Cerebellar nuclear complex (tissue), 1 donor: ENCODE results near the gene ARSG.
"Not testable (repeated sequence)": the region's sequence is repeated elsewhere in the genome, so short reads cannot be mapped to it uniquely, and the experiment has no call there.

Source experiments
- DNase-seq, 2 experiments: peaks; one replicate each; lab custom pipeline; 2025; lab: John Stamatoyannopoulos, UW

Gene ARSG

DNA sequence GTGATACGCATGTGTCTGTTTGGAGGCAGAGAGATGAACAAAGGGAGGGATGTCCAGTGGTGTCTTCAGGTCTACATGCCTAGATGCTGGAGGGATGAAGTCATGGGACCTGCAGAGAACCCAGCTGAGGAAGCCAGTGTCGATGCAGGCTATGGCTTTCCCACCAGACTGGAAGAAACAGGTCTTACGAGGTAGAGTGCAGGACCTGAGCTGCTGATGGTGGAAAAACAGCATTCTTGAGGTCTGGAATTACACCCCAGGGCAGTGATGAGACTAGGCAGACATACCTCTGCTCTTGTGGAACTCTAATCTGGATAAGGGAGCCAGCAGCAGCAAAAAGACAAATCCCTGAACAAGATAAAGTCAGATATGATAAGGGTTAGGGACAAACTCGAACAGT lies 37.4 kb downstream of the ARSG start:
- no peak for DNase-seq

GRCh38 chr17:68329331-68329730 lies 38.0 kb downstream of the ARSG start:
- no peak for DNase-seq

- DNase-seq = not testable (repeated sequence)
Observed at GRCh38 chr17:68331932-68332331, 40.6 kb downstream of the ARSG start.

GRCh38 chr17:68334393-68334792 lies 43.1 kb downstream of the ARSG start:
- DNase-seq = no peak

GRCh38 chr17:68341482-68341881 lies 50.2 kb downstream of the ARSG start:
- no peak for DNase-seq

GRCh38 chr17:68343976-68344375 lies 52.7 kb downstream of the ARSG start:
- no peak for DNase-seq

- no peak for DNase-seq
Observed at GRCh38 chr17:68344701-68345136, 53.4 kb downstream of the ARSG start.

- DNase-seq = no peak
Observed at GRCh38 chr17:68346448-68346847, 55.2 kb downstream of the ARSG start.

- no peak for DNase-seq
Observed at GRCh38 chr17:68347380-68347779, 56.1 kb downstream of the ARSG start.

- no peak for DNase-seq
Observed at GRCh38 chr17:68349157-68349556, 57.9 kb downstream of the ARSG start.

- no peak for DNase-seq
Observed at GRCh38 chr17:68351395-68351794, 60.1 kb downstream of the ARSG start.

DNA sequence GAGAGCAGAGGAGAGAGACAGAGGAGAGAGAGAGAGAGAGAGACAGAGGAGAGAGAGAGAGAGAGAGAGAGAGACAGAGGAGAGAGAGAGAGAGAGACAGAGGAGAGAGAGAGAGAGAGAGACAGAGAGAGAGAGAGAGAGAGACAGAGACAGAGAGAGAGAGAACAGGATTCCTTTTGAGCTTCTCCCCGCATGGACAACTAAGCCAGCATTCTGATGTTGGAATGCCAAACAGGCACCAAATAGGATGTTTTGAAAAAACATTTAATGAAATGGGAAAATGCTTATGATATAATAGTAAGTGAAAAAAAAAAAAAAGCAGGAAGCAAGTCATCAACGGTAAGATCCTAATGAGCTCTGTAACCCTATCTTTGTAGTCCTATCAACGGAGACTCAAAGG lies 60.7 kb downstream of the ARSG start:
- DNase-seq = no peak

DNA sequence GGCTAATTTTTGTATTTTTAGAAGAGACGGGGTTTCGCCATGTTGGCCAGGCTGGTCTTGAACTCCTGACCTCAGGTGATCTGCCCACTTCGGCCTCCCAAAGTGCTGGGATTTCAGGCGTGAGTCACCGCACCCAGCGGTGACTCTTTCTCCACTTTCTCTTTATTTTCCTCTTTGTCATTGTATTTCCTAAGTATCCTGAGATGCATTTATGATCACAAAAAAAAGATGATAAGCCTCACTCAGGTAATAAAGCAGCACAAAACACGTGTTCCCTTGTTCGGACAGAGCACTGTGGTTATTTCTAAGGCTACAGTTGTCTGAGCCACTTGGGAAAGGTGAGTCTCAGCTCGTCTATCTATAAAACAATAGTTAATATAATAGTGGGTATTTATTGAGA lies 61.4 kb downstream of the ARSG start:
- DNase-seq = not testable (repeated sequence)

DNA sequence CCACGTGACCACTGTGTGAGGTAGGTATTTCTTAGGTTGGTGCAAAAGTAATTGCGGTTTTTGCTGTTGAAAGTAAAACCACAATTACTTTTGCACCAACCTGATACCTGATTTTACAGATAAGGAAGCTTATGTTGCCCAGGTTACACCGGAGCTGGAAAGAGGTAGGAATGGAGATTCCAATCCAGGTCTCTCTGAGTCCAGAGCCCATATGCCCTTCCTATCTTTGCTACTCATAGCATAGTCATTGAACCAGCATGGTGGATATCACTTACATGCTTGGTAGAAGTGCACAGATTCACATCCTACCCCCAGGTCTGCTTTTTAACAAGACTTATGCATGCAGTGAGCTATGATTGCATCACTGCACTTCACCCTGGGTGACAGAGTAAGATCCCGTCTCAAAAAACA lies 61.8 kb downstream of the ARSG start:
- no peak for DNase-seq

- not testable (repeated sequence) for DNase-seq
Observed at GRCh38 chr17:68354311-68354710, 63.0 kb downstream of the ARSG start.

- not testable (repeated sequence) for DNase-seq
Observed at GRCh38 chr17:68355108-68355507, 63.8 kb downstream of the ARSG start.

GRCh38 chr17:68356520-68356919 lies 65.2 kb downstream of the ARSG start:
- DNase-seq = no peak

- DNase-seq = no peak
Observed at GRCh38 chr17:68356949-68357455, 65.7 kb downstream of the ARSG start.

- no peak for DNase-seq
Observed at GRCh38 chr17:68357886-68358285, 66.6 kb downstream of the ARSG start.

- DNase-seq = no peak
Observed at GRCh38 chr17:68359791-68360535, 68.7 kb downstream of the ARSG start.

- no peak for DNase-seq
Observed at GRCh38 chr17:68365469-68365868, 74.2 kb downstream of the ARSG start.

- DNase-seq = no peak
Observed at GRCh38 chr17:68368387-68368786, 77.1 kb downstream of the ARSG start.

- DNase-seq = no peak
Observed at GRCh38 chr17:68375566-68375965, 84.3 kb downstream of the ARSG start.

DNA sequence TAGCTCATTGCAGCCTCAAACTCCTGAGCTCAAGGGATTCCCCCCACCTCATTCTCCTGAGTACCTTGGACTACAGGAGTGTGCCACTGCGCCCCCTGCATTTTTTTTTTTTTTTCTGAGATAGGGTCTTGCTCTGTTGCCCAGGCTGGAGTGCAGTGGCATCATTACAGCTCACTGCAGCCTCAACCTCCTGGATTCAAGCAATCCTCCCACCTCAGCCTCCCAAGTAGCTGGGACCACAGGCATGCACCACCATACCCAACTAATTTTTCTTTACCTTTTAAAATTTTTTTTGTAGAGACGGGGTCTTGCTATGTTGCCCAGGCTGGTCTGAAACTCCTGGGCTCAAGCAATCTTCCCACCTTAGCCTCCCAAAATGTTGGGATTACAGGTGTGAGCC lies 84.9 kb downstream of the ARSG start:
- not testable (repeated sequence) for DNase-seq
